ENCODE measurements around the gene KRT39. TPM values are rescaled to one million over a fixed set of nuclear protein-coding genes. Genes with fewer than 3 reads are reported as not detected.

KRT39 gene
- total RNA-seq, 1 experiment from 2014 or later, result not detected

- no peak overlapping the region for H3K27ac Mint-ChIP-seq
- ChIA-PET POLR2A (no interaction called here), CTCF (no interaction called here)
Measured at GRCh38 chr17:40961591-40961990, 5.2 kb downstream of the KRT39 start.

DNA sequence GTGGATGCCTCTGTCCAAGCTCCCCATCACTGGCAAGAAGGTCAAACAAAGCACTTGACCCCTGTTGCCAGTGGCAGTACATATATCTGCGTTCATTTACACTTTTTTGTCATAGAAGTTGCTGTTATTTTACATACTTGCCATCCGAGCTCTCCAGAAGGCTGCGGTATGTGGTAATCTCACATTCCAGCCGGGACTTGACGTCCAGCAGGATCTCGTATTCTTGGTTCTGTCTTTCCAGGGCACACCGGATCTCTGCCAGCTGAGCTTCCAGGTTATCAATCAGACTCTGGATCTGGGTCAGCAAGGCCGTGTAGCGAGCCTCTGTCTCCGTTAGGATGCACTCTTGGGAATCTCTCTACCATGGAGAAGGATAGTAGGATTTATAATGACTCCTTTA is 6.6 kb downstream of the KRT39 start:
- ChIA-PET CTCF (interaction anchor here (1.3 to 1.8 kb wide), 2 partner anchors 97 to 457 kb away, joined by 3 to 4 read pairs; no protein-coding TSS in a partner anchor), POLR2A (no interaction called here)
- H3K4me1 Mint-ChIP-seq, result peaks cover 42% of the 10 kb centered on the region
- TF ChIP-seq, protein P1, sequence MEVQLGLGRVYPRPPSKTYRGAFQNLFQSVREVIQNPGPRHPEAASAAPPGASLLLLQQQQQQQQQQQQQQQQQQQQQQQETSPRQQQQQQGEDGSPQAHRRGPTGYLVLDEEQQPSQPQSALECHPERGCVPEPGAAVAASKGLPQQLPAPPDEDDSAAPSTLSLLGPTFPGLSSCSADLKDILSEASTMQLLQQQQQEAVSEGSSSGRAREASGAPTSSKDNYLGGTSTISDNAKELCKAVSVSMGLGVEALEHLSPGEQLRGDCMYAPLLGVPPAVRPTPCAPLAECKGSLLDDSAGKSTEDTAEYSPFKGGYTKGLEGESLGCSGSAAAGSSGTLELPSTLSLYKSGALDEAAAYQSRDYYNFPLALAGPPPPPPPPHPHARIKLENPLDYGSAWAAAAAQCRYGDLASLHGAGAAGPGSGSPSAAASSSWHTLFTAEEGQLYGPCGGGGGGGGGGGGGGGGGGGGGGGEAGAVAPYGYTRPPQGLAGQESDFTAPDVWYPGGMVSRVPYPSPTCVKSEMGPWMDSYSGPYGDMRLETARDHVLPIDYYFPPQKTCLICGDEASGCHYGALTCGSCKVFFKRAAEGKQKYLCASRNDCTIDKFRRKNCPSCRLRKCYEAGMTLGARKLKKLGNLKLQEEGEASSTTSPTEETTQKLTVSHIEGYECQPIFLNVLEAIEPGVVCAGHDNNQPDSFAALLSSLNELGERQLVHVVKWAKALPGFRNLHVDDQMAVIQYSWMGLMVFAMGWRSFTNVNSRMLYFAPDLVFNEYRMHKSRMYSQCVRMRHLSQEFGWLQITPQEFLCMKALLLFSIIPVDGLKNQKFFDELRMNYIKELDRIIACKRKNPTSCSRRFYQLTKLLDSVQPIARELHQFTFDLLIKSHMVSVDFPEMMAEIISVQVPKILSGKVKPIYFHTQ (CRISPR knock-in tag; IDR thresholded peaks at IDR 0.05), result no peak
- TF ChIP-seq, protein P2, sequence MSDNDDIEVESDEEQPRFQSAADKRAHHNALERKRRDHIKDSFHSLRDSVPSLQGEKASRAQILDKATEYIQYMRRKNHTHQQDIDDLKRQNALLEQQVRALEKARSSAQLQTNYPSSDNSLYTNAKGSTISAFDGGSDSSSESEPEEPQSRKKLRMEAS (CRISPR knock-in tag; IDR thresholded peaks at IDR 0.05), result no peak
- no peak for TF ChIP-seq ZBTB21 (CRISPR knock-in tag; IDR thresholded peaks at IDR 0.05; ENCODE audit: borderline replicate concordance)
- ATAC-seq (no peak), DNase-seq (ENCODE audit: low spot score) (no peak)
- no peaks in the 10 kb centered on the region for H3K9me3 Mint-ChIP-seq
- no peaks in the 10 kb centered on the region for H3K27me3 Mint-ChIP-seq (ENCODE audit: low read depth)
- H3K36me3 Mint-ChIP-seq, result no peaks in the 10 kb centered on the region
- H3K4me3 Mint-ChIP-seq, result no peak overlapping the region
- H3K27ac Mint-ChIP-seq, result no peak overlapping the region

More at GRCh38 chr17:40961591-40961990, 5.2 kb downstream of the KRT39 start:
- H3K4me1 Mint-ChIP-seq, result peaks cover 35% of the 10 kb centered on the region
- H3K4me3 Mint-ChIP-seq, result no peak overlapping the region
- ATAC-seq, result no peak
- no peak for DNase-seq (ENCODE audit: low spot score)
- H3K27me3 Mint-ChIP-seq (ENCODE audit: low read depth), result no peaks in the 10 kb centered on the region
- no peaks in the 10 kb centered on the region for H3K36me3 Mint-ChIP-seq
- TF ChIP-seq GABPB1 (CRISPR knock-in tag; IDR thresholded peaks at IDR 0.05), result no peak
- no peak for TF ChIP-seq KAT7 (CRISPR knock-in tag; IDR thresholded peaks at IDR 0.05; ENCODE audit: borderline replicate concordance)
- TF ChIP-seq TEAD4 (CRISPR knock-in tag; IDR thresholded peaks at IDR 0.05), result no peak
- no peak for TF ChIP-seq CREB1 (CRISPR knock-in tag; IDR thresholded peaks at IDR 0.05)
- TF ChIP-seq FOXJ3 (CRISPR knock-in tag; IDR thresholded peaks at IDR 0.05; ENCODE audit: borderline replicate concordance), result no peak
- TF ChIP-seq, protein P3, sequence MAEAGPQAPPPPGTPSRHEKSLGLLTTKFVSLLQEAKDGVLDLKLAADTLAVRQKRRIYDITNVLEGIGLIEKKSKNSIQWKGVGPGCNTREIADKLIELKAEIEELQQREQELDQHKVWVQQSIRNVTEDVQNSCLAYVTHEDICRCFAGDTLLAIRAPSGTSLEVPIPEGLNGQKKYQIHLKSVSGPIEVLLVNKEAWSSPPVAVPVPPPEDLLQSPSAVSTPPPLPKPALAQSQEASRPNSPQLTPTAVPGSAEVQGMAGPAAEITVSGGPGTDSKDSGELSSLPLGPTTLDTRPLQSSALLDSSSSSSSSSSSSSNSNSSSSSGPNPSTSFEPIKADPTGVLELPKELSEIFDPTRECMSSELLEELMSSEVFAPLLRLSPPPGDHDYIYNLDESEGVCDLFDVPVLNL (CRISPR knock-in tag; IDR thresholded peaks at IDR 0.05; ENCODE audit: borderline replicate concordance, low read depth), result no peak
- TF ChIP-seq, protein P4, sequence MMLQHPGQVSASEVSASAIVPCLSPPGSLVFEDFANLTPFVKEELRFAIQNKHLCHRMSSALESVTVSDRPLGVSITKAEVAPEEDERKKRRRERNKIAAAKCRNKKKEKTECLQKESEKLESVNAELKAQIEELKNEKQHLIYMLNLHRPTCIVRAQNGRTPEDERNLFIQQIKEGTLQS (CRISPR knock-in tag; conservative IDR thresholded peaks at IDR 0.05), result no peak
- TF ChIP-seq OVOL2 (CRISPR knock-in tag; IDR thresholded peaks at IDR 0.05; ENCODE audit: borderline replicate concordance), result no peak
- TF ChIP-seq, protein P5, sequence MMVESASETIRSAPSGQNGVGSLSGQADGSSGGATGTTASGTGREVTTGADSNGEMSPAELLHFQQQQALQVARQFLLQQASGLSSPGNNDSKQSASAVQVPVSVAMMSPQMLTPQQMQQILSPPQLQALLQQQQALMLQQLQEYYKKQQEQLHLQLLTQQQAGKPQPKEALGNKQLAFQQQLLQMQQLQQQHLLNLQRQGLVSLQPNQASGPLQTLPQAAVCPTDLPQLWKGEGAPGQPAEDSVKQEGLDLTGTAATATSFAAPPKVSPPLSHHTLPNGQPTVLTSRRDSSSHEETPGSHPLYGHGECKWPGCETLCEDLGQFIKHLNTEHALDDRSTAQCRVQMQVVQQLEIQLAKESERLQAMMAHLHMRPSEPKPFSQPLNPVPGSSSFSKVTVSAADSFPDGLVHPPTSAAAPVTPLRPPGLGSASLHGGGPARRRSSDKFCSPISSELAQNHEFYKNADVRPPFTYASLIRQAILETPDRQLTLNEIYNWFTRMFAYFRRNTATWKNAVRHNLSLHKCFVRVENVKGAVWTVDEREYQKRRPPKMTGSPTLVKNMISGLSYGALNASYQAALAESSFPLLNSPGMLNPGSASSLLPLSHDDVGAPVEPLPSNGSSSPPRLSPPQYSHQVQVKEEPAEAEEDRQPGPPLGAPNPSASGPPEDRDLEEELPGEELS (CRISPR knock-in tag; IDR thresholded peaks at IDR 0.05), result no peak
- TF ChIP-seq PRRX2 (CRISPR knock-in tag; IDR thresholded peaks at IDR 0.05), result no peak
- no peak for TF ChIP-seq NR2C2 (CRISPR knock-in tag; IDR thresholded peaks at IDR 0.05)
- TF ChIP-seq, protein P6, sequence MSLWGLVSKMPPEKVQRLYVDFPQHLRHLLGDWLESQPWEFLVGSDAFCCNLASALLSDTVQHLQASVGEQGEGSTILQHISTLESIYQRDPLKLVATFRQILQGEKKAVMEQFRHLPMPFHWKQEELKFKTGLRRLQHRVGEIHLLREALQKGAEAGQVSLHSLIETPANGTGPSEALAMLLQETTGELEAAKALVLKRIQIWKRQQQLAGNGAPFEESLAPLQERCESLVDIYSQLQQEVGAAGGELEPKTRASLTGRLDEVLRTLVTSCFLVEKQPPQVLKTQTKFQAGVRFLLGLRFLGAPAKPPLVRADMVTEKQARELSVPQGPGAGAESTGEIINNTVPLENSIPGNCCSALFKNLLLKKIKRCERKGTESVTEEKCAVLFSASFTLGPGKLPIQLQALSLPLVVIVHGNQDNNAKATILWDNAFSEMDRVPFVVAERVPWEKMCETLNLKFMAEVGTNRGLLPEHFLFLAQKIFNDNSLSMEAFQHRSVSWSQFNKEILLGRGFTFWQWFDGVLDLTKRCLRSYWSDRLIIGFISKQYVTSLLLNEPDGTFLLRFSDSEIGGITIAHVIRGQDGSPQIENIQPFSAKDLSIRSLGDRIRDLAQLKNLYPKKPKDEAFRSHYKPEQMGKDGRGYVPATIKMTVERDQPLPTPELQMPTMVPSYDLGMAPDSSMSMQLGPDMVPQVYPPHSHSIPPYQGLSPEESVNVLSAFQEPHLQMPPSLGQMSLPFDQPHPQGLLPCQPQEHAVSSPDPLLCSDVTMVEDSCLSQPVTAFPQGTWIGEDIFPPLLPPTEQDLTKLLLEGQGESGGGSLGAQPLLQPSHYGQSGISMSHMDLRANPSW (CRISPR knock-in tag; conservative IDR thresholded peaks at IDR 0.05; ENCODE audit: low read depth), result no peak
- TF ChIP-seq, protein P7, sequence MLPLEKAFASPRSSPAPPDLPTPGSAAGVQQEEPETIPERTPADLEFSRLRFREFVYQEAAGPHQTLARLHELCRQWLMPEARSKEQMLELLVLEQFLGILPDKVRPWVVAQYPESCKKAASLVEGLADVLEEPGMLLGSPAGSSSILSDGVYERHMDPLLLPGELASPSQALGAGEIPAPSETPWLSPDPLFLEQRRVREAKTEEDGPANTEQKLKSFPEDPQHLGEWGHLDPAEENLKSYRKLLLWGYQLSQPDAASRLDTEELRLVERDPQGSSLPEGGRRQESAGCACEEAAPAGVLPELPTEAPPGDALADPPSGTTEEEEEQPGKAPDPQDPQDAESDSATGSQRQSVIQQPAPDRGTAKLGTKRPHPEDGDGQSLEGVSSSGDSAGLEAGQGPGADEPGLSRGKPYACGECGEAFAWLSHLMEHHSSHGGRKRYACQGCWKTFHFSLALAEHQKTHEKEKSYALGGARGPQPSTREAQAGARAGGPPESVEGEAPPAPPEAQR (CRISPR knock-in tag; IDR thresholded peaks at IDR 0.05), result no peak
- TF ChIP-seq CREM (CRISPR knock-in tag; IDR thresholded peaks at IDR 0.05), result no peak
- TF ChIP-seq, protein P1 (CRISPR knock-in tag; IDR thresholded peaks at IDR 0.05), result no peak
- no peaks in the 10 kb centered on the region for H3K9me3 Mint-ChIP-seq
